Activated CD4-positive, alpha-beta T cell treated with anti-CD3 and anti-CD28 coated beads, Interleukin-2, amount 10 ng/mL, durations not matched to agents 7 days and 5 days (primary cell): Measurements from ENCODE around the gene OSBPL9. TPM values are rescaled to one million over a fixed set of nuclear protein-coding genes. Genes with fewer than 3 reads are reported as not detected.

ENCODE experiments used
- CTCF ChIA-PET: fragments of 350-600 bp; sonication (Branson Sonifier 250); formaldehyde crosslinking; loops from one replicate; lab custom pipeline; 2021; ENCODE audit warnings: antibody characterized with exemption; lab: Charles Lee
- POLR2A ChIA-PET: fragments of 350-600 bp; sonication (Branson Sonifier 250); formaldehyde crosslinking; loops from one replicate; lab custom pipeline; 2021; ENCODE audit warnings: antibody characterized with exemption; lab: Charles Lee
- DNase-seq: peaks from one replicate; pipeline ENCODE4 v3.0.0-alpha.2; 2020
- H3K27ac Mint-ChIP-seq: one replicate; pipeline ENCODE4 v1.8.0; 2021; ENCODE audit warnings: mild to moderate bottlenecking, moderate library complexity, mixed read lengths
- H3K27me3 Mint-ChIP-seq: one replicate; pipeline ENCODE4 v1.8.0; 2021; ENCODE audit warnings: mixed read lengths
- H3K36me3 Mint-ChIP-seq: one replicate; pipeline ENCODE4 v1.8.0; 2021; ENCODE audit warnings: low read depth, mixed read lengths
- H3K4me1 Mint-ChIP-seq: one replicate; pipeline ENCODE4 v1.8.0; 2021; ENCODE audit warnings: mixed read lengths
- H3K4me3 Mint-ChIP-seq: one replicate; pipeline ENCODE4 v1.8.0; 2021; ENCODE audit warnings: mild to moderate bottlenecking, moderate library complexity, mixed read lengths
- H3K9me3 Mint-ChIP-seq: one replicate; pipeline ENCODE4 v1.8.0; 2021; ENCODE audit warnings: mixed read lengths
- total RNA-seq, 2 experiments: library from RNA; stranded (reverse); gene quantifications; one replicate each; pipeline ENCODE4 v1.2.3, GENCODE V29; 2021

Gene OSBPL9
- total RNA-seq, 2 experiments from 2014 or later, result 44.0 to 46.7 TPM

- DNase-seq, result no peak
- Mint-ChIP-seq H3K27ac (no peak overlapping the region), H3K4me3 (no peak overlapping the region), H3K9me3 (no peaks in the 10 kb centered on the region), H3K27me3 (no peaks in the 10 kb centered on the region), H3K36me3 (no peaks in the 10 kb centered on the region), H3K4me1 (no peaks in the 10 kb centered on the region)
- CTCF ChIA-PET, result no interaction called here
- POLR2A ChIA-PET, result no interaction called here
Observed at GRCh38 chr1:51629918-51630317, 13.0 kb downstream of the OSBPL9 start.

GRCh38 chr1:51630393-51630792 is 13.5 kb downstream of the OSBPL9 start:
- no peak overlapping the region for H3K4me3 Mint-ChIP-seq
- H3K4me1 Mint-ChIP-seq, result no peaks in the 10 kb centered on the region
- no peaks in the 10 kb centered on the region for H3K27me3 Mint-ChIP-seq
- no peak overlapping the region for H3K27ac Mint-ChIP-seq
- POLR2A ChIA-PET, result no interaction called here
- no peaks in the 10 kb centered on the region for H3K9me3 Mint-ChIP-seq
- no peak for DNase-seq
- no peaks in the 10 kb centered on the region for H3K36me3 Mint-ChIP-seq
- CTCF ChIA-PET, result no interaction called here

- Mint-ChIP-seq H3K27ac (no peak overlapping the region), H3K36me3 (no peaks in the 10 kb centered on the region), H3K9me3 (no peaks in the 10 kb centered on the region), H3K4me1 (peaks cover 2% of the 10 kb centered on the region), H3K27me3 (no peaks in the 10 kb centered on the region), H3K4me3 (no peak overlapping the region)
- ChIA-PET POLR2A (no interaction called here), CTCF (no interaction called here)
- DNase-seq, result no peak
Observed at GRCh38 chr1:51630922-51631321, 14.0 kb downstream of the OSBPL9 start.

- Mint-ChIP-seq H3K27me3 (no peaks in the 10 kb centered on the region), H3K36me3 (no peaks in the 10 kb centered on the region), H3K27ac (no peak overlapping the region), H3K4me3 (no peak overlapping the region), H3K9me3 (no peaks in the 10 kb centered on the region), H3K4me1 (peaks cover 2% of the 10 kb centered on the region)
- no peak for DNase-seq
- CTCF ChIA-PET, result interaction anchor here (0.5 to 0.6 kb wide), 2 partner anchors 202 to 214 kb away, joined by 3 to 4 read pairs; no protein-coding TSS in a partner anchor
- POLR2A ChIA-PET, result no interaction called here
Observed at GRCh38 chr1:51631747-51632146, 14.9 kb downstream of the OSBPL9 start.

GRCh38 chr1:51634618-51635017 is 17.7 kb downstream of the OSBPL9 start:
- Mint-ChIP-seq H3K4me3 (no peak overlapping the region), H3K27ac (no peak overlapping the region), H3K9me3 (no peaks in the 10 kb centered on the region), H3K27me3 (no peaks in the 10 kb centered on the region), H3K36me3 (no peaks in the 10 kb centered on the region), H3K4me1 (peaks cover 2% of the 10 kb centered on the region)
- ChIA-PET POLR2A (no interaction called here), CTCF (no interaction called here)
- no peak for DNase-seq

- no peaks in the 10 kb centered on the region for H3K27me3 Mint-ChIP-seq
- H3K27ac Mint-ChIP-seq, result no peak overlapping the region
- CTCF ChIA-PET, result interaction anchor here (0.7 kb wide), 1 partner anchor 33 kb away, joined by 3 read pairs; no protein-coding TSS in a partner anchor
Observed at GRCh38 chr1:51635615-51636014, 18.7 kb downstream of the OSBPL9 start.

GRCh38 chr1:51636191-51636590 is 19.3 kb downstream of the OSBPL9 start:
- CTCF ChIA-PET, result no interaction called here
- Mint-ChIP-seq H3K27me3 (no peaks in the 10 kb centered on the region), H3K36me3 (no peaks in the 10 kb centered on the region), H3K4me3 (no peak overlapping the region), H3K9me3 (no peaks in the 10 kb centered on the region), H3K27ac (no peak overlapping the region), H3K4me1 (peaks cover 2% of the 10 kb centered on the region)
- no peak for DNase-seq
- POLR2A ChIA-PET, result no interaction called here

More at GRCh38 chr1:51635615-51636014, 18.7 kb downstream of the OSBPL9 start:
- no peak overlapping the region for H3K4me3 Mint-ChIP-seq
- H3K36me3 Mint-ChIP-seq, result no peaks in the 10 kb centered on the region
- H3K4me1 Mint-ChIP-seq, result peaks cover 2% of the 10 kb centered on the region
- POLR2A ChIA-PET, result no interaction called here
- DNase-seq, result no peak
- no peaks in the 10 kb centered on the region for H3K9me3 Mint-ChIP-seq

- H3K4me1 Mint-ChIP-seq, result peaks cover 2% of the 10 kb centered on the region
- H3K9me3 Mint-ChIP-seq, result no peaks in the 10 kb centered on the region
- no peaks in the 10 kb centered on the region for H3K36me3 Mint-ChIP-seq
- no peaks in the 10 kb centered on the region for H3K27me3 Mint-ChIP-seq
- POLR2A ChIA-PET, result no interaction called here
- CTCF ChIA-PET, result no interaction called here
- DNase-seq, result no peak
- H3K27ac Mint-ChIP-seq, result no peak overlapping the region
- no peak overlapping the region for H3K4me3 Mint-ChIP-seq
Observed at GRCh38 chr1:51636764-51637522, 20.1 kb downstream of the OSBPL9 start.

- H3K4me1 Mint-ChIP-seq, result peaks cover 2% of the 10 kb centered on the region
- no peak overlapping the region for H3K27ac Mint-ChIP-seq
- CTCF ChIA-PET, result no interaction called here
- peaks cover 1% of the 10 kb centered on the region for H3K36me3 Mint-ChIP-seq
- no peak overlapping the region for H3K4me3 Mint-ChIP-seq
- H3K9me3 Mint-ChIP-seq, result no peaks in the 10 kb centered on the region
- POLR2A ChIA-PET, result no interaction called here
- DNase-seq, result no peak
- no peaks in the 10 kb centered on the region for H3K27me3 Mint-ChIP-seq
Observed at GRCh38 chr1:51638350-51638749, 21.5 kb downstream of the OSBPL9 start.

GRCh38 chr1:51639694-51640093 is 22.8 kb downstream of the OSBPL9 start:
- CTCF ChIA-PET, result no interaction called here
- H3K27me3 Mint-ChIP-seq, result no peaks in the 10 kb centered on the region
- H3K9me3 Mint-ChIP-seq, result no peaks in the 10 kb centered on the region
- no peak overlapping the region for H3K27ac Mint-ChIP-seq
- H3K4me3 Mint-ChIP-seq, result no peak overlapping the region
- peaks cover 5% of the 10 kb centered on the region for H3K36me3 Mint-ChIP-seq
- POLR2A ChIA-PET, result interaction anchor here (0.7 kb wide), 1 partner anchor 34 kb away, joined by 3 read pairs; no protein-coding TSS in a partner anchor
- no peak for DNase-seq
- H3K4me1 Mint-ChIP-seq, result peaks cover 2% of the 10 kb centered on the region

- no peak for DNase-seq
- POLR2A ChIA-PET, result no interaction called here
- H3K36me3 Mint-ChIP-seq, result peaks cover 5% of the 10 kb centered on the region
- H3K4me1 Mint-ChIP-seq, result no peaks in the 10 kb centered on the region
- no peaks in the 10 kb centered on the region for H3K27me3 Mint-ChIP-seq
- no peak overlapping the region for H3K27ac Mint-ChIP-seq
- CTCF ChIA-PET, result no interaction called here
- H3K4me3 Mint-ChIP-seq, result no peak overlapping the region
- no peaks in the 10 kb centered on the region for H3K9me3 Mint-ChIP-seq
Observed at GRCh38 chr1:51641096-51641495, 24.2 kb downstream of the OSBPL9 start.

GRCh38 chr1:51642739-51643142 is 25.8 kb downstream of the OSBPL9 start:
- no peak overlapping the region for H3K4me3 Mint-ChIP-seq
- H3K27ac Mint-ChIP-seq, result no peak overlapping the region
- H3K9me3 Mint-ChIP-seq, result peaks cover 2% of the 10 kb centered on the region
- ChIA-PET POLR2A (no interaction called here), CTCF (no interaction called here)
- no peaks in the 10 kb centered on the region for H3K27me3 Mint-ChIP-seq
- no peaks in the 10 kb centered on the region for H3K4me1 Mint-ChIP-seq
- no peak for DNase-seq
- peaks cover 5% of the 10 kb centered on the region for H3K36me3 Mint-ChIP-seq

- H3K9me3 Mint-ChIP-seq, result peaks cover 2% of the 10 kb centered on the region
- ChIA-PET POLR2A (no interaction called here), CTCF (no interaction called here)
- H3K27me3 Mint-ChIP-seq, result no peaks in the 10 kb centered on the region
- peaks cover 5% of the 10 kb centered on the region for H3K36me3 Mint-ChIP-seq
- H3K4me3 Mint-ChIP-seq, result no peak overlapping the region
- H3K4me1 Mint-ChIP-seq, result no peaks in the 10 kb centered on the region
- DNase-seq, result no peak
- H3K27ac Mint-ChIP-seq, result no peak overlapping the region
Observed at GRCh38 chr1:51643362-51643761, 26.5 kb downstream of the OSBPL9 start.

- H3K9me3 Mint-ChIP-seq, result peaks cover 2% of the 10 kb centered on the region
- H3K27me3 Mint-ChIP-seq, result no peaks in the 10 kb centered on the region
- ChIA-PET CTCF (interaction anchor here (0.6 kb wide), 1 partner anchor 79 kb away, joined by 3 read pairs; no protein-coding TSS in a partner anchor), POLR2A (no interaction called here)
- peaks cover 5% of the 10 kb centered on the region for H3K36me3 Mint-ChIP-seq
- no peaks in the 10 kb centered on the region for H3K4me1 Mint-ChIP-seq
- no peak for DNase-seq
- no peak overlapping the region for H3K27ac Mint-ChIP-seq
- no peak overlapping the region for H3K4me3 Mint-ChIP-seq
Observed at GRCh38 chr1:51644020-51644419, 27.1 kb downstream of the OSBPL9 start.
